ENCODE results near the gene MYH4.

MYH4 gene

GRCh38 chr17:10469459-10469858, at the start of gene MYH4:
MYH4 (minus strand) TSS chr17:10469559; CDS start chr17:10466745, 2,814 bp downstream.
- TF ChIP-seq MAX (IDR thresholded peaks at IDR 0.05) (no peak), YY1 (IDR thresholded peaks at IDR 0.05; ENCODE audit: low read depth) (no peak)

- TF ChIP-seq NFIC (IDR thresholded peaks at IDR 0.05) (no peak), EGR1 (IDR thresholded peaks at IDR 0.05) (no peak), USF1 (IDR thresholded peaks at IDR 0.05) (no peak), CEBPB (IDR thresholded peaks at IDR 0.05) (no peak), TCF12 (IDR thresholded peaks at IDR 0.05; ENCODE audit: low read depth) (no peak), CREB1 (IDR thresholded peaks at IDR 0.05; ENCODE audit: low read depth) (no peak), YY1 (IDR thresholded peaks at IDR 0.05; ENCODE audit: low read depth) (no peak), FOXM1 (IDR thresholded peaks at IDR 0.05; ENCODE audit: borderline replicate concordance, low read depth) (no peak), TEAD4 (IDR thresholded peaks at IDR 0.05) (no peak), REST (IDR thresholded peaks at IDR 0.05; ENCODE audit: low read depth) (no peak), ZBTB7A (IDR thresholded peaks at IDR 0.05; ENCODE audit: low read depth) (no peak), RAD21 (IDR thresholded peaks at IDR 0.05; ENCODE audit: low read depth) (no peak), EP300 (IDR thresholded peaks at IDR 0.05; ENCODE audit: borderline replicate concordance) (no peak), MAX (IDR thresholded peaks at IDR 0.05) (no peak), TAF1 (IDR thresholded peaks at IDR 0.05; ENCODE audit: low read depth) (no peak)
Observed at GRCh38 chr17:10518271-10519037, 49.1 kb upstream of the MYH4 start, which contains the start of gene MYH1. MYH1 (minus strand) TSS chr17:10518542; CDS start chr17:10516642, 1,900 bp downstream.

- TF ChIP-seq NFIC (IDR thresholded peaks at IDR 0.05) (no peak), TEAD4 (IDR thresholded peaks at IDR 0.05) (no peak), USF1 (IDR thresholded peaks at IDR 0.05) (no peak), TAF1 (IDR thresholded peaks at IDR 0.05; ENCODE audit: low read depth) (no peak), RAD21 (IDR thresholded peaks at IDR 0.05; ENCODE audit: low read depth) (no peak), EGR1 (IDR thresholded peaks at IDR 0.05) (no peak), YY1 (IDR thresholded peaks at IDR 0.05; ENCODE audit: low read depth) (no peak)
Observed at GRCh38 chr17:10516638-10517037, 47.3 kb upstream of the MYH4 start.

GRCh38 chr17:10516065-10516464, 46.7 kb upstream of the MYH4 start:
- TF ChIP-seq USF1 (IDR thresholded peaks at IDR 0.05), result no peak

GRCh38 chr17:10513299-10514067, 44.1 kb upstream of the MYH4 start:
- no peak for TF ChIP-seq TAF1 (IDR thresholded peaks at IDR 0.05; ENCODE audit: low read depth)
- no peak for TF ChIP-seq CREB1 (IDR thresholded peaks at IDR 0.05; ENCODE audit: low read depth)
- TF ChIP-seq MAX (IDR thresholded peaks at IDR 0.05), result no peak
- no peak for TF ChIP-seq NFIC (IDR thresholded peaks at IDR 0.05)

GRCh38 chr17:10512856-10513255, 43.5 kb upstream of the MYH4 start:
- TF ChIP-seq MAX (IDR thresholded peaks at IDR 0.05) (no peak), EP300 (IDR thresholded peaks at IDR 0.05; ENCODE audit: borderline replicate concordance) (no peak), CEBPB (IDR thresholded peaks at IDR 0.05) (no peak), ZBTB7A (IDR thresholded peaks at IDR 0.05; ENCODE audit: low read depth) (no peak), TEAD4 (IDR thresholded peaks at IDR 0.05) (no peak), USF1 (IDR thresholded peaks at IDR 0.05) (no peak), FOXM1 (IDR thresholded peaks at IDR 0.05; ENCODE audit: borderline replicate concordance, low read depth) (no peak), REST (IDR thresholded peaks at IDR 0.05; ENCODE audit: low read depth) (no peak), TCF12 (IDR thresholded peaks at IDR 0.05; ENCODE audit: low read depth) (no peak), YY1 (IDR thresholded peaks at IDR 0.05; ENCODE audit: low read depth) (no peak), TAF1 (IDR thresholded peaks at IDR 0.05; ENCODE audit: low read depth) (no peak), CREB1 (IDR thresholded peaks at IDR 0.05; ENCODE audit: low read depth) (no peak), NFIC (IDR thresholded peaks at IDR 0.05) (no peak), EGR1 (IDR thresholded peaks at IDR 0.05) (no peak), RAD21 (IDR thresholded peaks at IDR 0.05; ENCODE audit: low read depth) (no peak)
